Stimulated activated CD8-positive, alpha-beta memory T cell treated with anti-CD3 and anti-CD28 coated beads, Interleukin-12 subunit alpha, Interleukin-12 subunit beta, amount 100 ng/mL, for 1 hour (primary cell): ENCODE measurements around the gene MORN1.
A peak's percentile ranks its signal among the peaks of the same experiment; 100 is the strongest.
"Not testable (repeated sequence)": the region's sequence is repeated elsewhere in the genome, so short reads cannot be mapped to it uniquely, and the experiment has no call there.

Source experiments
- DNase-seq: peaks from one replicate; pipeline ENCODE4 v3.0.0-alpha.2; 2020; ENCODE audit warnings: low read depth

The MORN1 gene

GRCh38 chr1:2391041-2391930, at the start of gene MORN1, which contains the start of gene RER1:
Gene MORN1, minus strand, starts transcription at chr1:2391554. Its CDS starts 21 bp downstream, at chr1:2391533.
Gene RER1, plus strand, starts transcription at chr1:2391841. Its CDS starts 3,950 bp downstream, at chr1:2395791.
- DNase-seq = peak; percentile 97

GRCh38 chr1:2440346-2440745, 49.0 kb upstream of the MORN1 start:
- DNase-seq = not testable (repeated sequence)

- no peak for DNase-seq
Observed at GRCh38 chr1:2439369-2439768, 48.0 kb upstream of the MORN1 start.

- no peak for DNase-seq
Observed at GRCh38 chr1:2438641-2439040, 47.3 kb upstream of the MORN1 start.

GRCh38 chr1:2438038-2438437, 46.7 kb upstream of the MORN1 start:
- DNase-seq = no peak

- DNase-seq = no peak
Observed at GRCh38 chr1:2437617-2438016, 46.3 kb upstream of the MORN1 start.

- no peak for DNase-seq
Observed at GRCh38 chr1:2436876-2437275, 45.5 kb upstream of the MORN1 start.

- DNase-seq = no peak
Observed at GRCh38 chr1:2435746-2436355, 44.5 kb upstream of the MORN1 start.

GRCh38 chr1:2435091-2435490, 43.7 kb upstream of the MORN1 start:
- DNase-seq = no peak

GRCh38 chr1:2433936-2434655, 42.7 kb upstream of the MORN1 start:
- no peak for DNase-seq

GRCh38 chr1:2433196-2433595, 41.8 kb upstream of the MORN1 start:
- no peak for DNase-seq

- no peak for DNase-seq
Observed at GRCh38 chr1:2432441-2432844, 41.1 kb upstream of the MORN1 start.

- DNase-seq = no peak
Observed at GRCh38 chr1:2431518-2431917, 40.2 kb upstream of the MORN1 start.

- DNase-seq = no peak
Observed at GRCh38 chr1:2431103-2431502, 39.7 kb upstream of the MORN1 start.

- DNase-seq = no peak
Observed at GRCh38 chr1:2430592-2430973, 39.2 kb upstream of the MORN1 start.

GRCh38 chr1:2429780-2430591, 38.6 kb upstream of the MORN1 start:
- DNase-seq = no peak

- no peak for DNase-seq
Observed at GRCh38 chr1:2428490-2428889, 37.1 kb upstream of the MORN1 start.

GRCh38 chr1:2427976-2428375, 36.6 kb upstream of the MORN1 start:
- no peak for DNase-seq

- no peak for DNase-seq
Observed at GRCh38 chr1:2427051-2427450, 35.7 kb upstream of the MORN1 start.

GRCh38 chr1:2426540-2426939, 35.2 kb upstream of the MORN1 start:
- DNase-seq = no peak

GRCh38 chr1:2425892-2426291, 34.5 kb upstream of the MORN1 start:
- DNase-seq = no peak

GRCh38 chr1:2422523-2422922, 31.2 kb upstream of the MORN1 start:
- no peak for DNase-seq
